Uterus (tissue), 2 donors: ENCODE results near the gene ACTN1.

ENCODE experiments used
- POLR2A ChIP-seq, 2 donors: fragments of 450-650 bp; IDR thresholded peaks; one replicate each; pipeline ENCODE4 v1.6.1; 2016; ENCODE audit warnings: antibody characterized with exemption in 2 of 2, mild to moderate bottlenecking in 1 of 2, moderate library complexity in 1 of 2
- TF ChIP-seq, protein P1 (sequence below), 4 experiments: fragments of 200-600 bp in 2 of 4; fragments of 450-650 bp in 2 of 4; sonication (generic) in 2 of 4; IDR thresholded peaks; one replicate each; pipeline ENCODE4 v1.5.1; 2016 to 2019; ENCODE audit warnings: antibody characterized with exemption in 4 of 4, mild to moderate bottlenecking in 2 of 4, moderate library complexity in 1 of 4

DNA sequence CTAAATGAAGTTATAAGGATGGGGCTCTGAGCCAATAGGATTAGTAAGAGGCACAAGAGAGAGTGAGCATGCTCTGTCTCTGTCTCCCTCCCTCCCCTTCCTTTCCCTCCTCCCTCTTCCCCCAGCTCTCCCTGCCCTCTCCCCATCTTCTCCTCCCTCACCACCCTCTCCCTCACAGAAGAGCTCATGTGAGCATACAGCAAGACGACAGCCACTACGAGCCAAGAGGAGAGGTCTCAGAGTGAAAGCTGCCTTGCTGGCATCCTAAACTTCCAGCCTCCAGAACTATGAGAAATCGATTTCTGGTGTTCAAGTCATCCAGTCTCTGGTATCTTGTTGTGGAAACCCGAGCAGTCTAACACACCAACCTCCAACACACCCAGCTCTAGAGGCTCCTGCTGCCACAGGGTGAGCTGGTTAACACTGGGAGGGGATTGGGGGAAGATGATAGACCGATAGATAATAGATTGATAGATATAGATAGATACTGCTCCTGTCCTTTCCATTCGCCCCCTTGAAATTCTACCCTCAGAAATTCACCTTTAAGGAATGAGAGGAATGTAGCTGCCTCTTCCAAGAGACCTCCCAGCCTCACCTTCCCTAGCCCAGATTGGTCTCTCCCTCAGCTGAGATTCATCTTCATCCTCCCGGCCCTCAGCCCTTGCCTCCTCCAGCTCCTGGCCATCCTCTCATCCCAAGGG, 25.8 kb upstream of the ACTN1 start:
- TF ChIP-seq, protein P1, sequence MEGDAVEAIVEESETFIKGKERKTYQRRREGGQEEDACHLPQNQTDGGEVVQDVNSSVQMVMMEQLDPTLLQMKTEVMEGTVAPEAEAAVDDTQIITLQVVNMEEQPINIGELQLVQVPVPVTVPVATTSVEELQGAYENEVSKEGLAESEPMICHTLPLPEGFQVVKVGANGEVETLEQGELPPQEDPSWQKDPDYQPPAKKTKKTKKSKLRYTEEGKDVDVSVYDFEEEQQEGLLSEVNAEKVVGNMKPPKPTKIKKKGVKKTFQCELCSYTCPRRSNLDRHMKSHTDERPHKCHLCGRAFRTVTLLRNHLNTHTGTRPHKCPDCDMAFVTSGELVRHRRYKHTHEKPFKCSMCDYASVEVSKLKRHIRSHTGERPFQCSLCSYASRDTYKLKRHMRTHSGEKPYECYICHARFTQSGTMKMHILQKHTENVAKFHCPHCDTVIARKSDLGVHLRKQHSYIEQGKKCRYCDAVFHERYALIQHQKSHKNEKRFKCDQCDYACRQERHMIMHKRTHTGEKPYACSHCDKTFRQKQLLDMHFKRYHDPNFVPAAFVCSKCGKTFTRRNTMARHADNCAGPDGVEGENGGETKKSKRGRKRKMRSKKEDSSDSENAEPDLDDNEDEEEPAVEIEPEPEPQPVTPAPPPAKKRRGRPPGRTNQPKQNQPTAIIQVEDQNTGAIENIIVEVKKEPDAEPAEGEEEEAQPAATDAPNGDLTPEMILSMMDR (IDR thresholded peaks at IDR 0.05): no peak
- TF ChIP-seq POLR2A (IDR thresholded peaks at IDR 0.05): no peak
